Uterus (tissue), 4 donors: ENCODE results near the gene C1QTNF1. TPM values are rescaled to one million over a fixed set of nuclear protein-coding genes. Genes with fewer than 3 reads are reported as not detected.

Experiments used
- DNase-seq, 2 donors: peaks; one replicate each; pipeline ENCODE4 v3.0.0-alpha.2; 2019 to 2020
- H3K27ac ChIP-seq, 2 donors: fragments of 200-600 bp; sonication (generic); 1 replicate in 1 of 2; 2 replicates in 1 of 2; pipeline ENCODE4 v1.5.1; 2016 to 2018
- H3K27me3 ChIP-seq, 2 donors: fragments of 200-600 bp; sonication (generic); one replicate each; pipeline ENCODE4 v1.5.1; 2018 to 2019; ENCODE audit warnings: control low read depth in 1 of 2
- H3K36me3 ChIP-seq, 2 donors: fragments of 200-600 bp; sonication (generic); one replicate each; pipeline ENCODE4 v1.5.1; 2019; ENCODE audit warnings: control low read depth in 1 of 2
- H3K4me1 ChIP-seq, 2 donors: fragments of 200-600 bp; sonication (generic); one replicate each; pipeline ENCODE4 v1.5.1; 2018 to 2019; ENCODE audit warnings: control low read depth in 1 of 2
- H3K4me3 ChIP-seq, 2 donors: fragments of 200-600 bp; sonication (generic); 1 replicate in 1 of 2; 2 replicates in 1 of 2; pipeline ENCODE4 v1.5.1; 2018 to 2019; ENCODE audit warnings: mild to moderate bottlenecking in 1 of 2
- H3K9me3 ChIP-seq, 2 donors: fragments of 200-600 bp; sonication (generic); one replicate each; pipeline ENCODE4 v1.5.1; 2019; ENCODE audit warnings: control low read depth in 1 of 2
- POLR2A ChIP-seq, 2 donors: fragments of 450-650 bp; IDR thresholded peaks; one replicate each; pipeline ENCODE4 v1.6.1; 2016; ENCODE audit warnings: antibody characterized with exemption in 2 of 2, mild to moderate bottlenecking in 1 of 2, moderate library complexity in 1 of 2
- intact Hi-C: fragments of 100-400 bp; cut with DNase I; formaldehyde crosslinking; loops from one replicate; pipeline ENCODE4 v1.15.1; 2023; ENCODE audit warnings: low total_unique reads
- total RNA-seq, 4 donors: library from RNA; depleted of rRNA in 3 of 4; stranded (reverse); fragments of >200 nt in 3 of 4; gene quantifications; one replicate each; pipeline versions ENCODE4 v1.1.0 to v1.2.4, GENCODE V29; 2014 to 2023
- TF ChIP-seq, protein P1 (sequence below), 4 experiments: fragments of 200-600 bp in 2 of 4; fragments of 450-650 bp in 2 of 4; sonication (generic) in 2 of 4; IDR thresholded peaks; one replicate each; pipeline ENCODE4 v1.5.1; 2016 to 2019; ENCODE audit warnings: antibody characterized with exemption in 4 of 4, mild to moderate bottlenecking in 2 of 4, moderate library complexity in 1 of 4
- donor health status: DM: yes; HTN: yes; CAD: no.

C1QTNF1 gene
- total RNA-seq, 4 donors from 2014 or later = 2.9 to 80.8 (median 39.6) TPM

DNA sequence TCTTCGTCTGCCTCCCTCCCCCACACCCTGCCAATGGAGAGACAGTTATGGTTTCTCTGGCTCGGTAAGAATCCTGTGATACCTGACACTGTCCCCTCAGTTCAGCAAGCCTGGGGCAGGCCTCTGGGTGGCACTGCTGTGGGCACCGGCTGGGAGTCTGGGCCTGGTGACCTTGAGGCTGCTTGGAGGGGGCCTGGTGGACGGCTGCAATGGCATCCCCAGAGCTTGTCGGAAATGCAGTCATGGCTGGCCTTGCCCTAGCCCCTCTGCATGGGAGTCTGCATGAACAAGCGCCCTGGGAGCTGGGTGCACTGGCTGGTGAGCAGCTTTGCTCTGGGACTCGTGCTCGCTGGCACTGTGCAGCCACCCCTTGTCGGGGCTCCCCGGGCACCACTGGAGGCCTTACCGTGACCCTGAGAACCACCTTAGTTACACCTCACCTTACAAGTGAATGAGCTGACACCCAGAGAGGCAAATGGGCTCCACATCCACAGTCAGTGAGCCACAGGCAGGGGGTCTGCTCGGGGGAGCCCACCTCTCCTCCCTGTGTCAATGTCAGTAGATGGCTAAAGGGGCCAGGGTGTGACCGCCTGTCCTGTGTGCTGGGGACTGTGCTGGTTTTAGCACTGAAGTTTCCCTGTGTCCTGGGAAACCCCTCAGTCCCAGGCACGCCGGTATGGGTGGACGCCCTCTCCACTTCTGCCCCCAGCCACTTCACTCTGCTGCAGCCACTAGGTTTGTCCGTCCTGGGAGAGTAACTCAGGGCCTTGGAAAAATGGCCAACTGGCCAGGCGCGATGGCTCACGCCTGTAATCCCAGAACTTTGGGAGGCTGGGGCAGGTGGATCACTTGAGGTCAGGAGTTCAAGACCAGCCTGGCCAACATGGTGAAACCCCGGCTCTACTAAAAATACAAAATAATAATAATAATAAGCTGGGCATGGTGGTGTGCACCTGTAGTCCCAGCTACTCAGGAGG, 45.7 kb upstream of the C1QTNF1 start:
- H3K27ac ChIP-seq = peak overlapping the region; percentile 66 to 84
- TF ChIP-seq, protein P1, sequence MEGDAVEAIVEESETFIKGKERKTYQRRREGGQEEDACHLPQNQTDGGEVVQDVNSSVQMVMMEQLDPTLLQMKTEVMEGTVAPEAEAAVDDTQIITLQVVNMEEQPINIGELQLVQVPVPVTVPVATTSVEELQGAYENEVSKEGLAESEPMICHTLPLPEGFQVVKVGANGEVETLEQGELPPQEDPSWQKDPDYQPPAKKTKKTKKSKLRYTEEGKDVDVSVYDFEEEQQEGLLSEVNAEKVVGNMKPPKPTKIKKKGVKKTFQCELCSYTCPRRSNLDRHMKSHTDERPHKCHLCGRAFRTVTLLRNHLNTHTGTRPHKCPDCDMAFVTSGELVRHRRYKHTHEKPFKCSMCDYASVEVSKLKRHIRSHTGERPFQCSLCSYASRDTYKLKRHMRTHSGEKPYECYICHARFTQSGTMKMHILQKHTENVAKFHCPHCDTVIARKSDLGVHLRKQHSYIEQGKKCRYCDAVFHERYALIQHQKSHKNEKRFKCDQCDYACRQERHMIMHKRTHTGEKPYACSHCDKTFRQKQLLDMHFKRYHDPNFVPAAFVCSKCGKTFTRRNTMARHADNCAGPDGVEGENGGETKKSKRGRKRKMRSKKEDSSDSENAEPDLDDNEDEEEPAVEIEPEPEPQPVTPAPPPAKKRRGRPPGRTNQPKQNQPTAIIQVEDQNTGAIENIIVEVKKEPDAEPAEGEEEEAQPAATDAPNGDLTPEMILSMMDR (IDR thresholded peaks at IDR 0.05) = no peak
- TF ChIP-seq POLR2A (IDR thresholded peaks at IDR 0.05) = no peak
- DNase-seq = no peak
- intact Hi-C loops = loop anchor here (10.0 kb wide), 1 partner anchor 263 kb away; no protein-coding TSS in a partner anchor
- peak overlapping the region; percentile 47 for H3K4me3 ChIP-seq
- no peaks in the 10 kb centered on the region for H3K27me3 ChIP-seq
- H3K9me3 ChIP-seq = no peaks in the 10 kb centered on the region
- H3K4me1 ChIP-seq = peaks cover 16 to 30% of the 10 kb centered on the region in 2 donors
- no peaks in the 10 kb centered on the region for H3K36me3 ChIP-seq

DNA sequence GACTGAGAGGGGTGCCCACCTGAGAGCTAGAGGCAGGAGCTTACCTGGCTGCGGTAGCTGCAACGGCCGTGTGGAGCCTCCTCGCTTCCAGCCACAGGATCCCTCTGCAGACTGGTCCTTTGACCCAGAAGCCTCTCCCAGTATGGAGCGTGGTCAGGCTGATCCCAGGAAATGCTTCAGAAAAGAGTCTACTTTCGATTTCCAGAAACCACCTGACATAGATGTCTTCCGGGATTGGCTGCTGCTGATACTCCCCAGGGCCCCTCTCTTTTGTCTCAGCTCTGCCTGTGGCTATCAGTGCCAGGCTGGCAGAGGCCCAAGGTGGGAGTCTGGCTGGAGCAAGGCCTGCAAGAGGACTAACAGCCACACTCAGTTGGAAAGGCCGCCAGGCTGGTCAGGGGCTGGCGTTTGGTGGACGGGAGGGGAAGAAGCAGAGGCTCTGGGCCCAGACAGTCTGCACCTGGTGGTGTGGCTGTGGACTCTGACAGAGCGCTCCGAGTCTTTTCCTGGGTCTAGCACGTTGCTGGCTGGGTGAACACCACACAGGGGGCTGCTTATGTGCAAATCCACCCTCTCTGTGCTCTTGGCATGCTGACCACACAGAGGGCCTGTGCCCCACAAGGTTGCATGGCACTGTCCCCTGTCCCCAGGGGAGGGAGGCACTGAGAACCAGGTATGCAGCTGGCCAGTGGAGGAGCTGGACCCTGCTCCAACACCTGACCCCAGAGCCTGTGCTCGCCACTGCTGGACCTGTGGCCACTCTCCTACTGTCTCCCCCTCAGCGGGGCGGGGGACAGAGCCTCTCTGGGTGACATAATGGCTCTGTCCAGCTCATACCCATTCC, 44.0 kb upstream of the C1QTNF1 start, which contains the start of gene LGALS3BP:
Gene LGALS3BP, minus strand, starts transcription at position 144 of the 844 bp plus-strand sequence. CDS start 2,732 bp downstream, outside the sequence.
- Histone ChIP-seq H3K4me3 (peak within 1 kb of the TSS; percentile 47), H3K27me3 (no peaks in the 10 kb centered on the region), H3K4me1 (peaks cover 16 to 30% of the 10 kb centered on the region in 2 donors), H3K27ac (peak within 1 kb of the TSS; percentile 66 to 78), H3K36me3 (no peaks in the 10 kb centered on the region), H3K9me3 (no peaks in the 10 kb centered on the region)
- intact Hi-C loops = loop anchor here (10.0 kb wide), 1 partner anchor 265 kb away; no protein-coding TSS in a partner anchor
- DNase-seq = peak; percentile 83 to 86
- TF ChIP-seq, protein P1 (IDR thresholded peaks at IDR 0.05) = peak in 1 of 4 experiments; percentile 2
- peak in 1 of 2 donors; percentile 43 for TF ChIP-seq POLR2A (IDR thresholded peaks at IDR 0.05)

DNA sequence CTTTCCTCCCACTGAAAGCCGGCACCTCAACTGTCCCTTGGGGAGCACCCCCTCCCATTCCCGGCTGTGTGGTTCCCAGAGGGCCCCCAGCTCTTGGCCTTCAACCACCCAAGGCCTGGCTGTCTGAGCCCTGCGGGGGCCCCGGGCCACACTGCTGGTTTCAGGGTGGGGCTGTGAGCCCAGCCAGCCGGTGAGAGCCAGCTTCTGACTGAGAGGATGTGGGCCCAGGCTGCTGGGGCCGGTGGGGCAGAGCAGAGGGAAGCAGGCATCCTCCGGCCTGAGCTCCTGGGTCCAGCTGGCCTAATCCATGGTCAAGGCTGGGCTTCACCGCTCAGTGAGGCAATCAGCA, 43.4 kb upstream of the C1QTNF1 start:
- H3K9me3 ChIP-seq = no peaks in the 10 kb centered on the region
- peaks cover 16 to 30% of the 10 kb centered on the region in 2 donors for H3K4me1 ChIP-seq
- intact Hi-C loops = no loop called here
- H3K27me3 ChIP-seq = no peaks in the 10 kb centered on the region
- TF ChIP-seq, protein P1 (IDR thresholded peaks at IDR 0.05) = no peak
- TF ChIP-seq POLR2A (IDR thresholded peaks at IDR 0.05) = no peak
- DNase-seq = no peak
- peak overlapping the region; percentile 66 to 78 for H3K27ac ChIP-seq
- no peaks in the 10 kb centered on the region for H3K36me3 ChIP-seq
- H3K4me3 ChIP-seq = no peak overlapping the region

DNA sequence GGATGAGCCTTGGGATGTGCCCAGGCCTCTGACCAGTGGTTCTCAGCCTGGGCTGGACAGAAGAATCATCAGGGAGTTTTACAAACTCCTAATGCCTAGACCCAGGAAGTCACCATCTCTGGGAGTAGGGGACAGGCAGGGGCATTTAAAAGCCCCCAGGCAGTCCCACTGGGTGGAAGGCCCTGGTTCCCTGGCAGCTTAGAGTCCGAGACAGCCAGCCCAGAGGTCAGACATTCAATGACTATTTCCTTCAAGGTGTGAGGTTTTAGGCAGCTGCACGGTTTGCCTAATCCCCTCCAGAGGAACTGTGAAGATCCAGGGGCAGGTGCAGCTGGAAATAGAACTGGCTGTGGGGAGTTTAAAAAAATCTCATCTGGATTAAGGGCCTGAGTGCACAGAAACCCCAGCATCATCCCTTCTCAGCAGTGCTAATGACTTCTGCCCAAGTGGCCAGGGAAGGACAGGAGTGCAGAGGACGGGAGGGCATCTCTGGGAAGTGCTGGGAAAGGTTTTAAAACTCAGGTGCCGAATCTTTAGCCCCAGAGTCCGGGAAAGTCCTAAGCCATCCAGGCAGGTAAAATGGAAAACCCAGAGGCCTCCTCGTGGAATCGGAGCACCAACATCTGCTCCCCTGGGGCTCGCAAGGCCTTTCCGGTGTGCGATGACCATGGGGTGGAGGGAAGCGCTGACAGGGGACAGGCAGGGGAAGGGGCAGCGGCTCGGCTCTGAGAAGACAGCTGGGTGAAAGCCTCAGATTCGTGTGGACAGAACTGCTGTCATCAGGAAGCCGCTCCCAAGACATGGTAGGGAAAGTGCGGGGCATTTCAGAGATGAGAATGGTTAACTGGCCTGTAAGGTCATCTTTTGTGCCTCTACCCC, 42.7 kb upstream of the C1QTNF1 start:
- no peaks in the 10 kb centered on the region for H3K9me3 ChIP-seq
- H3K36me3 ChIP-seq = no peaks in the 10 kb centered on the region
- no peak for DNase-seq
- H3K4me1 ChIP-seq = peaks cover 14 to 30% of the 10 kb centered on the region in 2 donors
- H3K27me3 ChIP-seq = no peaks in the 10 kb centered on the region
- TF ChIP-seq POLR2A (IDR thresholded peaks at IDR 0.05) = no peak
- TF ChIP-seq, protein P1 (IDR thresholded peaks at IDR 0.05) = no peak
- intact Hi-C loops = no loop called here
- H3K4me3 ChIP-seq = no peak overlapping the region
- peak overlapping the region in 1 of 2 donors; percentile 78 for H3K27ac ChIP-seq
